Measurements from ENCODE around the gene ABHD11.
"Not testable (repeated sequence)": the region's sequence is repeated elsewhere in the genome, so short reads cannot be mapped to it uniquely, and the experiment has no call there.

- TF ChIP-seq CTCF (conservative IDR thresholded peaks at IDR 0.05; ENCODE audit: low read depth, low read length); POLR2A (IDR thresholded peaks at IDR 0.05; ENCODE audit: low read depth, low read length); NFE2L2 (IDR thresholded peaks at IDR 0.05; ENCODE audit: low read depth, low read length): not testable (repeated sequence)
Observed at GRCh38 chr7:73787786-73788048, 49.1 kb upstream of the ABHD11 start.

All from IMR-90 (cell line).